Smooth muscle cell (in vitro differentiated cells): ENCODE data around the gene ARMC7. TPM values are rescaled to one million over a fixed set of nuclear protein-coding genes. Genes with fewer than 3 reads are reported as not detected.
A peak's percentile ranks its signal among the peaks of the same experiment; 100 is the strongest.

Experiments used
- DNase-seq: peaks from one replicate; lab custom pipeline; 2025; ENCODE audit not compliant: unreplicated experiment; lab: John Stamatoyannopoulos, UW
- H2AFZ ChIP-seq: fragments of 200-600 bp; sonication (generic); 2 replicates; pipeline ENCODE4 v1.6.0; 2016; ENCODE audit warnings: antibody characterized with exemption, low read depth, mild to moderate bottlenecking
- H3F3A ChIP-seq: fragments of 200-600 bp; sonication (generic); 2 replicates; pipeline ENCODE4 v1.6.0; 2017; ENCODE audit warnings: antibody characterized with exemption, low read depth
- H3K27ac ChIP-seq: fragments of 200-600 bp; sonication (generic); 2 replicates; pipeline ENCODE4 v1.5.1; 2016; ENCODE audit warnings: low read depth, mild to moderate bottlenecking
- H3K27me3 ChIP-seq: fragments of 200-600 bp; sonication (generic); 2 replicates; pipeline ENCODE4 v1.6.1; 2016; ENCODE audit warnings: low read depth, mild to moderate bottlenecking
- H3K36me3 ChIP-seq: fragments of 200-600 bp; sonication (generic); 2 replicates; pipeline ENCODE4 v1.5.1; 2016; ENCODE audit warnings: low read depth
- H3K4me1 ChIP-seq: fragments of 200-600 bp; sonication (generic); 2 replicates; pipeline ENCODE4 v1.5.1; 2016; ENCODE audit warnings: low read depth
- H3K4me2 ChIP-seq: fragments of 200-600 bp; sonication (generic); 2 replicates; pipeline ENCODE4 v1.6.0; 2016; ENCODE audit warnings: mild to moderate bottlenecking
- H3K4me3 ChIP-seq: fragments of 200-600 bp; sonication (generic); 2 replicates; pipeline ENCODE4 v1.5.1; 2016; ENCODE audit warnings: mild to moderate bottlenecking
- H3K79me2 ChIP-seq: fragments of 200-600 bp; sonication (generic); 2 replicates; pipeline ENCODE4 v1.6.0; 2016; ENCODE audit warnings: low read depth, mild to moderate bottlenecking
- H3K9ac ChIP-seq: fragments of 200-600 bp; sonication (generic); 2 replicates; pipeline ENCODE4 v1.6.0; 2016; ENCODE audit warnings: low read depth
- H3K9me3 ChIP-seq: fragments of 200-600 bp; sonication (generic); replicated peaks from 2 replicates; pipeline ENCODE4 v1.5.1; 2016; ENCODE audit warnings: low read depth
- H4K20me1 ChIP-seq: fragments of 200-600 bp; sonication (generic); 2 replicates; pipeline ENCODE4 v1.6.0; 2016; ENCODE audit warnings: low read depth
- CTCF ChIP-seq: fragments of 200-600 bp; sonication (generic); IDR thresholded peaks from 2 replicates; pipeline ENCODE4 v1.5.1; 2017; ENCODE audit warnings: borderline replicate concordance, mild to moderate bottlenecking, antibody characterized with exemption; ENCODE audit not compliant: insufficient read depth, poor library complexity, severe bottlenecking
- WGBS: methylation state at CpG from one replicate; pipeline ENCODE4 v1.1.7; 2016; ENCODE audit warnings: low lambda C conversion rate; 5-methylcytosine and 5-hydroxymethylcytosine counted together
- polyA plus RNA-seq: library from polyadenylated mRNA; unstranded; fragments of >200 nt; fragmentation: Nextera tagmentation; extraction: Ambion mirVana; gene quantifications from 2 replicates; pipeline ENCODE4 v1.2.1, GENCODE V29; 2016
- total RNA-seq: library from RNA; depleted of rRNA; stranded (reverse); fragments of >200 nt; gene quantifications from 2 replicates; pipeline ENCODE4 v1.2.3, GENCODE V29; 2014

ARMC7 gene
- total and polyA plus RNA-seq, 2 experiments from 2014 or later: 1.8 to 6.8 TPM

- peaks cover 22% of the 10 kb centered on the region for H3K79me2 ChIP-seq
Measured at GRCh38 chr17:75093548-75094158, 16.1 kb upstream of the ARMC7 start.

GRCh38 chr17:75094871-75095399 is 14.8 kb upstream of the ARMC7 start:
- Histone ChIP-seq H3K9me3 (no peaks in the 10 kb centered on the region), H3K4me3 (no peak overlapping the region), H2AFZ (no peak overlapping the region), H3K9ac (no peak overlapping the region), H4K20me1 (peaks cover 11% of the 10 kb centered on the region), H3K4me2 (no peak overlapping the region), H3K27me3 (no peaks in the 10 kb centered on the region), H3K27ac (peak overlapping the region; percentile 63), H3F3A (peaks cover 15% of the 10 kb centered on the region), H3K4me1 (peaks cover 14% of the 10 kb centered on the region), H3K36me3 (no peaks in the 10 kb centered on the region), H3K79me2 (peaks cover 12% of the 10 kb centered on the region)
- no peak for DNase-seq
- TF ChIP-seq CTCF: no peak
- WGBS: 84% methylated on average over 15 of the region's 16 CpGs

More at GRCh38 chr17:75093548-75094158, 16.1 kb upstream of the ARMC7 start:
- Histone ChIP-seq H3K4me3 (no peak overlapping the region), H3K36me3 (no peaks in the 10 kb centered on the region), H3F3A (peaks cover 15% of the 10 kb centered on the region), H3K27me3 (no peaks in the 10 kb centered on the region), H3K4me1 (peaks cover 19% of the 10 kb centered on the region), H3K9ac (no peak overlapping the region), H4K20me1 (peaks cover 11% of the 10 kb centered on the region), H3K9me3 (no peaks in the 10 kb centered on the region), H3K27ac (peak overlapping the region; percentile 60), H2AFZ (no peak overlapping the region), H3K4me2 (peak overlapping the region; percentile 45)
- 78% methylated on average over 18 of the region's 18 CpGs for whole genome bisulfite sequencing
- no peak for DNase-seq
- no peak for TF ChIP-seq CTCF

GRCh38 chr17:75096082-75096625 is 13.6 kb upstream of the ARMC7 start:
- H3K79me2 ChIP-seq: peaks cover 2% of the 10 kb centered on the region
- no peak overlapping the region for H2AFZ ChIP-seq
- no peaks in the 10 kb centered on the region for H3K9me3 ChIP-seq
- peaks cover 10% of the 10 kb centered on the region for H3K4me1 ChIP-seq
- TF ChIP-seq CTCF: no peak
- peaks cover 12% of the 10 kb centered on the region for H3F3A ChIP-seq
- H3K9ac ChIP-seq: no peak overlapping the region
- peak overlapping the region; percentile 63 for H3K27ac ChIP-seq
- no peaks in the 10 kb centered on the region for H3K36me3 ChIP-seq
- H3K4me3 ChIP-seq: no peak overlapping the region
- no peak for DNase-seq
- H3K27me3 ChIP-seq: no peaks in the 10 kb centered on the region
- H4K20me1 ChIP-seq: peaks cover 11% of the 10 kb centered on the region
- peak overlapping the region; percentile 56 for H3K4me2 ChIP-seq
- 30% methylated on average over 14 of the region's 14 CpGs for WGBS
